Keratinocyte (primary cell): ENCODE data around the gene LGALS7B. TPM values are rescaled to one million over a fixed set of nuclear protein-coding genes. Genes with fewer than 3 reads are reported as not detected.

ENCODE experiments used
- DNase-seq: peaks from one replicate; pipeline ENCODE4 v3.0.0-alpha.2; 2011; ENCODE audit warnings: low read depth, missing footprints, low spot score
- FAIRE-seq: peaks from 2 replicates; lab custom pipeline; 2011; peaks lifted over from hg19 to GRCh38; lab: Jason Lieb, UNC
- H2AFZ ChIP-seq: 2 replicates; pipeline ENCODE4 v1.6.0; 2012; ENCODE audit warnings: low read length, control low read depth, inconsistent platforms; ENCODE audit not compliant: control insufficient read depth
- H3K27ac ChIP-seq: 2 replicates; pipeline ENCODE4 v1.5.1; 2011; ENCODE audit warnings: low read length; ENCODE audit not compliant: control insufficient read depth, insufficient read depth
- H3K27me3 ChIP-seq: 3 replicates; pipeline ENCODE4 v1.6.0; 2011; ENCODE audit warnings: low read length; ENCODE audit not compliant: control insufficient read depth, insufficient read depth; ENCODE audit errors: extremely low read depth
- H3K36me3 ChIP-seq, 2 experiments: 2 replicates in 1 of 2; 3 replicates in 1 of 2; pipeline ENCODE4 v1.5.1; 2011; ENCODE audit warnings: low read length in 2 of 2, mild to moderate bottlenecking in 1 of 2; ENCODE audit not compliant: control insufficient read depth in 2 of 2, insufficient read depth in 2 of 2; ENCODE audit errors: extremely low read depth in 1 of 2
- H3K4me1 ChIP-seq: 3 replicates; pipeline ENCODE4 v1.5.1; 2011; ENCODE audit warnings: low read length; ENCODE audit not compliant: control insufficient read depth, insufficient read depth; ENCODE audit errors: extremely low read depth
- H3K4me2 ChIP-seq: 3 replicates; pipeline ENCODE4 v1.6.0; 2011; ENCODE audit warnings: low read depth, low read length; ENCODE audit not compliant: control insufficient read depth, insufficient read depth; ENCODE audit errors: extremely low read depth
- H3K4me3 ChIP-seq, 3 experiments: fragments of 200-600 bp in 1 of 3; sonication (generic) in 1 of 3; 2 replicates in 2 of 3; 3 replicates in 1 of 3; pipeline ENCODE4 v1.5.1; 2011 to 2016; ENCODE audit warnings: low read length in 3 of 3, mild to moderate bottlenecking in 3 of 3, control low read depth in 2 of 3, inconsistent platforms in 1 of 3, low read depth in 1 of 3, mixed read lengths in 1 of 3, mixed run types in 1 of 3, moderate library complexity in 1 of 3; ENCODE audit not compliant: control insufficient read depth in 2 of 3, insufficient read depth in 2 of 3; ENCODE audit errors: extremely low read depth in 1 of 3
- H3K79me2 ChIP-seq: 2 replicates; pipeline ENCODE4 v1.6.0; 2012; ENCODE audit warnings: low read length; ENCODE audit not compliant: control insufficient read depth, insufficient read depth
- H3K9ac ChIP-seq: 3 replicates; pipeline ENCODE4 v1.6.0; 2011; ENCODE audit warnings: low read length; ENCODE audit not compliant: control insufficient read depth, insufficient read depth; ENCODE audit errors: extremely low read depth
- H3K9me1 ChIP-seq: 3 replicates; pipeline ENCODE4 v1.6.0; 2011; ENCODE audit warnings: low read length; ENCODE audit not compliant: control insufficient read depth, insufficient read depth; ENCODE audit errors: extremely low read depth
- H3K9me3 ChIP-seq: 2 replicates; pipeline ENCODE4 v1.5.1; 2012; ENCODE audit warnings: low read depth, low read length; ENCODE audit not compliant: control insufficient read depth
- H4K20me1 ChIP-seq: 3 replicates; pipeline ENCODE4 v1.6.0; 2011; ENCODE audit warnings: low read length; ENCODE audit not compliant: control insufficient read depth, insufficient read depth; ENCODE audit errors: extremely low read depth
- CTCF ChIP-seq, 3 experiments: IDR thresholded peaks in 1 of 3; conservative IDR thresholded peaks in 1 of 3; optimal IDR thresholded peaks in 1 of 3; 2 replicates in 2 of 3; 3 replicates in 1 of 3; pipeline versions ENCODE3 to v1.5.1; 2011; ENCODE audit warnings: low read length in 3 of 3, mild to moderate bottlenecking in 3 of 3, moderate library complexity in 2 of 3, control low read depth in 1 of 3, inconsistent platforms in 1 of 3; ENCODE audit not compliant: insufficient read depth in 2 of 3; ENCODE audit errors: extremely low read depth in 1 of 3
- EZH2 ChIP-seq: IDR thresholded peaks from one replicate; pipeline ENCODE4 v1.6.1; 2012; ENCODE audit warnings: inconsistent platforms, mild to moderate bottlenecking, low read length, moderate library complexity
- dilution Hi-C: fragments of 300-500 bp; cut with MboI; formaldehyde crosslinking; loops from one replicate; pipeline ENCODE4 v1.7.0; 2020; ENCODE audit warnings: low sequenced_read_pairs; ENCODE audit not compliant: extremely low pct_ligation_motif_present
- polyA plus RNA-seq, 5 experiments: library from polyadenylated mRNA; depleted of rRNA in 3 of 5; stranded (reverse) in 3 of 5; stranded (forward) in 1 of 5; unstranded in 1 of 5; fragments of >200 nt; gene quantifications; 1 replicate in 1 of 5; 2 replicates in 3 of 5; 3 replicates in 1 of 5; pipeline versions ENCODE4 v1.2.1 to v1.2.3, GENCODE V29; 2011 to 2012; ENCODE audit warnings: missing spikeins in 2 of 5, low read depth in 1 of 5, low replicate concordance in 1 of 5

LGALS7B gene
- polyA plus RNA-seq, 1 donor (not counting 4 experiments of a cell fraction or from before 2014, with no cell fraction given) = 1,668 TPM

GRCh38 chr19:38792250-38793111, 3.5 kb downstream of the LGALS7B start:
- peak in 2 of 3 experiments; percentile 40 to 50 for TF ChIP-seq CTCF (optimal IDR thresholded peaks at IDR 0.05 in 1 of 3, IDR thresholded peaks at IDR 0.05 in 1 of 3, conservative IDR thresholded peaks at IDR 0.05 in 1 of 3; ENCODE audit: extremely low read depth in 1 of 3, insufficient read depth in 2 of 3, low read length in 3 of 3)
- no peak for TF ChIP-seq EZH2
- H3K4me3 ChIP-seq = peak overlapping the region in 2 of 3 experiments; percentile 6 to 21
- FAIRE-seq (peak; percentile 73), DNase-seq (no peak)
- dilution Hi-C loops = no loop called here
- H3K79me2 ChIP-seq = peaks cover 1% of the 10 kb centered on the region
- H3K9ac ChIP-seq = peak overlapping the region; percentile 76
- H3K27me3 ChIP-seq = no peaks in the 10 kb centered on the region
- no peaks in the 10 kb centered on the region for H3K9me3 ChIP-seq
- H3K36me3 ChIP-seq = no peaks in the 10 kb centered on the region
- peak overlapping the region; percentile 92 for H3K27ac ChIP-seq
- H3K4me2 ChIP-seq = peak overlapping the region; percentile 77
- no peaks in the 10 kb centered on the region for H4K20me1 ChIP-seq
- H3K4me1 ChIP-seq = peaks cover 28% of the 10 kb centered on the region
- H2AFZ ChIP-seq = peak overlapping the region; percentile 41
- no peaks in the 10 kb centered on the region for H3K9me1 ChIP-seq

GRCh38 chr19:38793177-38793576, 4.2 kb downstream of the LGALS7B start:
- Histone ChIP-seq H3K4me1 (peaks cover 26% of the 10 kb centered on the region), H3K4me2 (peak overlapping the region; percentile 77), H3K9me1 (no peaks in the 10 kb centered on the region), H3K36me3 (no peaks in the 10 kb centered on the region), H3K27me3 (no peaks in the 10 kb centered on the region), H2AFZ (no peak overlapping the region), H3K79me2 (peaks cover 1% of the 10 kb centered on the region), H3K9ac (peak overlapping the region; percentile 76), H3K9me3 (no peaks in the 10 kb centered on the region), H3K27ac (peak overlapping the region; percentile 92), H3K4me3 (peak overlapping the region in 1 of 3 experiments; percentile 21), H4K20me1 (no peaks in the 10 kb centered on the region)
- dilution Hi-C loops = no loop called here
- no peak for TF ChIP-seq CTCF (optimal IDR thresholded peaks at IDR 0.05 in 1 of 3, IDR thresholded peaks at IDR 0.05 in 1 of 3, conservative IDR thresholded peaks at IDR 0.05 in 1 of 3; ENCODE audit: extremely low read depth in 1 of 3, insufficient read depth in 2 of 3, low read length in 3 of 3)
- no peak for TF ChIP-seq EZH2
- FAIRE-seq (peak; percentile 97), DNase-seq (peak; percentile 88)
